ENCODE results near the gene FAM131B.

Gene FAM131B

GRCh38 chr7:143354376-143354775, 8.1 kb downstream of the FAM131B start:
- no peak for TF ChIP-seq CTCF (IDR thresholded peaks at IDR 0.05; ENCODE audit: borderline replicate concordance, control extremely low read depth, extremely low read depth, insufficient read depth, missing control alignments)
- DNase-seq (ENCODE audit: low spot score): no peak
- in situ Hi-C loops (cut with MboI; ENCODE audit: low sequenced_read_pairs, unreplicated experiment): no loop called here

- TF ChIP-seq CTCF (IDR thresholded peaks at IDR 0.05; ENCODE audit: borderline replicate concordance, control extremely low read depth, extremely low read depth, insufficient read depth, missing control alignments): no peak
- in situ Hi-C loops (cut with MboI; ENCODE audit: low sequenced_read_pairs, unreplicated experiment): no loop called here
- no peak for DNase-seq (ENCODE audit: low spot score)
These were observed 9.9 kb downstream of the FAM131B start for GRCh38 chr7:143352531-143353002.

- no peak for DNase-seq (ENCODE audit: low spot score)
- in situ Hi-C loops (cut with MboI; ENCODE audit: low sequenced_read_pairs, unreplicated experiment): no loop called here
- no peak for TF ChIP-seq CTCF (IDR thresholded peaks at IDR 0.05; ENCODE audit: borderline replicate concordance, control extremely low read depth, extremely low read depth, insufficient read depth, missing control alignments)
These were observed 10.9 kb downstream of the FAM131B start for GRCh38 chr7:143351574-143351973.

GRCh38 chr7:143351060-143351459, 11.5 kb downstream of the FAM131B start:
- no peak for DNase-seq (ENCODE audit: low spot score)
- no peak for TF ChIP-seq CTCF (IDR thresholded peaks at IDR 0.05; ENCODE audit: borderline replicate concordance, control extremely low read depth, extremely low read depth, insufficient read depth, missing control alignments)
- in situ Hi-C loops (cut with MboI; ENCODE audit: low sequenced_read_pairs, unreplicated experiment): no loop called here

- in situ Hi-C loops (cut with MboI; ENCODE audit: low sequenced_read_pairs, unreplicated experiment): no loop called here
- DNase-seq (ENCODE audit: low spot score): no peak
- TF ChIP-seq CTCF (IDR thresholded peaks at IDR 0.05; ENCODE audit: borderline replicate concordance, control extremely low read depth, extremely low read depth, insufficient read depth, missing control alignments): no peak
These were observed 14.6 kb downstream of the FAM131B start for GRCh38 chr7:143347950-143348349.

GRCh38 chr7:143346018-143346417, 16.5 kb downstream of the FAM131B start:
- DNase-seq (ENCODE audit: low spot score): no peak
- in situ Hi-C loops (cut with MboI; ENCODE audit: low sequenced_read_pairs, unreplicated experiment): no loop called here
- no peak for TF ChIP-seq CTCF (IDR thresholded peaks at IDR 0.05; ENCODE audit: borderline replicate concordance, control extremely low read depth, extremely low read depth, insufficient read depth, missing control alignments)

- peak; percentile 46 for TF ChIP-seq CTCF (IDR thresholded peaks at IDR 0.05; ENCODE audit: borderline replicate concordance, control extremely low read depth, extremely low read depth, insufficient read depth, missing control alignments)
- in situ Hi-C loops (cut with MboI; ENCODE audit: low sequenced_read_pairs, unreplicated experiment): no loop called here
- DNase-seq (ENCODE audit: low spot score): peak; percentile 68
These were observed 17.0 kb downstream of the FAM131B start for GRCh38 chr7:143345428-143345900.
